SK-N-SH (cell line): ENCODE measurements around the gene FAM53C. TPM values are rescaled to one million over a fixed set of nuclear protein-coding genes. Genes with fewer than 3 reads are reported as not detected.
A peak's percentile ranks its signal among the peaks of the same experiment; 100 is the strongest.

Experiments used
- CTCF ChIA-PET: fragments of 300-600, 350-600 bp; formaldehyde crosslinking; extraction: SDS; loops from one replicate; lab custom pipeline; 2021; lab: Yijun Ruan, JAX
- POLR2A ChIA-PET: fragments of 350-600 bp; sonication (Branson Sonifier 250); formaldehyde crosslinking; extraction: SDS; loops from one replicate; lab custom pipeline; 2020; ENCODE audit warnings: antibody characterized with exemption, inconsistent platforms; lab: Yijun Ruan, JAX
- DNase-seq: peaks from one replicate; pipeline ENCODE4 v3.0.0; 2012
- H2AFZ ChIP-seq: fragments of 200-600 bp; sonication (generic); 2 replicates; pipeline ENCODE4 v1.8.1; 2016; ENCODE audit warnings: antibody characterized with exemption, mild to moderate bottlenecking, low read depth
- H3F3A ChIP-seq: fragments of 200-600 bp; sonication (generic); replicated peaks from 2 replicates; pipeline ENCODE3; 2016; ENCODE audit warnings: antibody characterized with exemption, mild to moderate bottlenecking; ENCODE audit not compliant: insufficient read depth
- H3K27ac ChIP-seq, 2 experiments: fragments of 200-500 bp in 1 of 2; fragments of 200-600 bp in 1 of 2; sonication (Bioruptor generic) in 1 of 2; sonication (generic), shearing (Covaris generic) in 1 of 2; 2 replicates each; pipeline versions ENCODE4 v1.5.1 to v1.6.1; 2014 to 2016; ENCODE audit warnings: low read depth in 2 of 2, inconsistent platforms in 1 of 2, low read length in 1 of 2, mild to moderate bottlenecking in 1 of 2, mixed read lengths in 1 of 2
- H3K27me3 ChIP-seq: fragments of 200-600 bp; sonication (generic), shearing (Covaris generic); 2 replicates; pipeline ENCODE4 v1.6.1; 2016; ENCODE audit warnings: mixed run types; ENCODE audit not compliant: insufficient read depth
- H3K36me3 ChIP-seq, 2 experiments: fragments of 200-500 bp in 1 of 2; fragments of 200-600 bp in 1 of 2; sonication (Bioruptor generic) in 1 of 2; sonication (generic) in 1 of 2; replicated peaks in 1 of 2; 2 replicates each; pipeline versions ENCODE3 to v1.5.1; 2014 to 2016; ENCODE audit warnings: low read length in 1 of 2, mild to moderate bottlenecking in 1 of 2; ENCODE audit not compliant: insufficient read depth in 2 of 2, control insufficient read depth in 1 of 2
- H3K4me1 ChIP-seq, 2 experiments: fragments of 200-500 bp in 1 of 2; fragments of 200-600 bp in 1 of 2; sonication (Bioruptor generic) in 1 of 2; sonication (generic), shearing (Covaris generic) in 1 of 2; 2 replicates each; pipeline versions ENCODE4 v1.5.1 to v1.6.1; 2014 to 2016; ENCODE audit warnings: low read depth in 1 of 2, low read length in 1 of 2, mixed run types in 1 of 2; ENCODE audit not compliant: insufficient read depth in 2 of 2, control insufficient read depth in 1 of 2
- H3K4me2 ChIP-seq: fragments of 200-600 bp; sonication (generic), shearing (Covaris generic); 2 replicates; pipeline ENCODE4 v1.6.1; 2017; ENCODE audit warnings: mixed run types
- H3K4me3 ChIP-seq, 2 experiments: fragments of 200-500 bp in 1 of 2; fragments of 200-600 bp in 1 of 2; sonication (Bioruptor generic) in 1 of 2; sonication (generic), shearing (Covaris generic) in 1 of 2; 2 replicates each; pipeline versions ENCODE4 v1.5.1 to v1.8.1; 2014 to 2016; ENCODE audit warnings: low read depth in 2 of 2, inconsistent platforms in 1 of 2, low read length in 1 of 2, mild to moderate bottlenecking in 1 of 2, mixed read lengths in 1 of 2, moderate library complexity in 1 of 2
- H3K79me2 ChIP-seq: fragments of 200-600 bp; sonication (generic); 2 replicates; pipeline ENCODE4 v1.8.1; 2017; ENCODE audit warnings: mild to moderate bottlenecking; ENCODE audit not compliant: insufficient read depth
- H3K9ac ChIP-seq: fragments of 200-600 bp; sonication (generic); 2 replicates; pipeline ENCODE4 v1.6.1; 2017; ENCODE audit warnings: mixed run types
- H3K9me2 ChIP-seq: fragments of 200-600 bp; sonication (generic); 2 replicates; pipeline ENCODE4 v1.6.1; 2017; ENCODE audit warnings: mixed run types
- H3K9me3 ChIP-seq: fragments of 200-600 bp; sonication (generic); 2 replicates; pipeline ENCODE4 v1.6.1; 2017; ENCODE audit warnings: mixed run types, mild to moderate bottlenecking, moderate library complexity
- H4K20me1 ChIP-seq: fragments of 200-600 bp; sonication (generic); 2 replicates; pipeline ENCODE4 v1.6.1; 2017; ENCODE audit warnings: mild to moderate bottlenecking, mixed run types; ENCODE audit not compliant: insufficient read depth
- CHD2 ChIP-seq: fragments of 150-350 bp; IDR thresholded peaks from 2 replicates; pipeline ENCODE4 v1.6.1; 2018; ENCODE audit warnings: low read length; ENCODE audit not compliant: partially characterized antibody
- EP300 ChIP-seq, 2 experiments: IDR thresholded peaks; 2 replicates each; pipeline versions ENCODE4 v1.4.0 to v1.6.1; 2012; ENCODE audit warnings: borderline replicate concordance in 1 of 2, low read depth in 1 of 2, low read length in 1 of 2
- EZH2phosphoT487 ChIP-seq: fragments of 200-600 bp; sonication (generic); IDR thresholded peaks from 2 replicates; pipeline ENCODE4 v1.6.1; 2017; ENCODE audit warnings: low read depth, mixed run types, mild to moderate bottlenecking, antibody characterized with exemption, moderate library complexity, borderline replicate concordance
- FOSL2 ChIP-seq: IDR thresholded peaks from 2 replicates; pipeline ENCODE4 v1.4.0; 2012; ENCODE audit warnings: low read depth, mild to moderate bottlenecking, moderate library complexity, borderline replicate concordance
- FOXJ3 ChIP-seq: sonication (generic); formaldehyde crosslinking; IDR thresholded peaks from 2 replicates; pipeline ENCODE4 v1.5.1; 2020; ENCODE audit warnings: mild to moderate bottlenecking, missing genetic modification reagents
- FOXM1 ChIP-seq: IDR thresholded peaks from 2 replicates; pipeline ENCODE4 v1.4.0; 2012; ENCODE audit warnings: low read depth, mild to moderate bottlenecking
- GABPA ChIP-seq: IDR thresholded peaks from 2 replicates; pipeline ENCODE4 v1.4.0; 2012; ENCODE audit warnings: low read depth, mild to moderate bottlenecking
- GATA2 ChIP-seq: sonication (generic); formaldehyde crosslinking; IDR thresholded peaks from 2 replicates; pipeline ENCODE4 v1.5.0; 2020; ENCODE audit warnings: mild to moderate bottlenecking, missing genetic modification reagents
- JUND ChIP-seq: IDR thresholded peaks from 2 replicates; pipeline ENCODE4 v1.4.0; 2012
- MEF2A ChIP-seq: IDR thresholded peaks from 2 replicates; pipeline ENCODE4 v1.4.0; 2012; ENCODE audit warnings: low read depth, borderline replicate concordance
- NFIC ChIP-seq: IDR thresholded peaks from 2 replicates; pipeline ENCODE4 v1.4.0; 2012; ENCODE audit warnings: borderline replicate concordance
- POLR2AphosphoS5 ChIP-seq: IDR thresholded peaks from 2 replicates; pipeline ENCODE4 v1.6.1; 2012; ENCODE audit warnings: low read depth, low read length
- RCOR1 ChIP-seq: fragments of 150-350 bp; IDR thresholded peaks from 2 replicates; pipeline ENCODE4 v1.6.1; 2017; ENCODE audit warnings: antibody characterized with exemption, low read length
- REST ChIP-seq: IDR thresholded peaks from 2 replicates; pipeline ENCODE4 v1.6.1; 2012; ENCODE audit warnings: mild to moderate bottlenecking, low read depth, low read length, moderate library complexity
- SMC3 ChIP-seq: IDR thresholded peaks from 2 replicates; pipeline ENCODE4 v1.6.1; 2012; ENCODE audit warnings: low read depth, low read length, improper control_type of control experiment
- TCF12 ChIP-seq: IDR thresholded peaks from 2 replicates; pipeline ENCODE4 v1.4.0; 2012
- USF1 ChIP-seq: IDR thresholded peaks from 2 replicates; pipeline ENCODE4 v1.4.0; 2012; ENCODE audit warnings: low read depth, borderline replicate concordance
- USF2 ChIP-seq: fragments of 150-350 bp; IDR thresholded peaks from 2 replicates; pipeline ENCODE4 v1.6.1; 2017; ENCODE audit warnings: antibody characterized with exemption, low read length, low read depth, borderline replicate concordance
- YY1 ChIP-seq: IDR thresholded peaks from 2 replicates; pipeline ENCODE4 v1.4.0; 2012; ENCODE audit warnings: low read depth, mild to moderate bottlenecking
- WGBS: methylation state at CpG from one replicate; pipeline ENCODE4 v1.1.6; 2017; ENCODE audit warnings: low lambda C conversion rate; 5-methylcytosine and 5-hydroxymethylcytosine counted together
- polyA plus RNA-seq, 3 experiments: library from polyadenylated mRNA; depleted of rRNA; stranded (reverse); fragments of >200 nt; gene quantifications; 2 replicates each; pipeline ENCODE4 v1.2.3, GENCODE V29; 2012
- TF ChIP-seq, protein P1 (sequence below): IDR thresholded peaks from 2 replicates; pipeline ENCODE4 v1.4.0; 2012; ENCODE audit warnings: low read depth, borderline replicate concordance
- TF ChIP-seq, protein P2 (sequence below): fragments of 150-350 bp; IDR thresholded peaks from 2 replicates; pipeline ENCODE4 v1.6.1; 2016; ENCODE audit warnings: mild to moderate bottlenecking, low read depth, low read length
- TF ChIP-seq, protein P3 (sequence below): IDR thresholded peaks from 2 replicates; pipeline ENCODE4; 2012

The FAM53C gene
- polyA plus RNA-seq (2012; rRNA removed) = 14.5 and 18.7 TPM in 2 replicates
- polyA plus RNA-seq (2012; cell fraction: cytosol; rRNA removed) = 9.8 and 13.4 TPM in 2 replicates
- polyA plus RNA-seq (2012; cell fraction: nucleus; rRNA removed) = 16.3 and 25.6 TPM in 2 replicates

- ChIA-PET CTCF (interaction anchor here (1.1 to 13.2 kb wide), 2 partner anchors 13 to 210 kb away, joined by 3 to 239 read pairs; partner anchors contain the start of gene KDM3B), POLR2A (interaction anchor here (0.5 to 3.0 kb wide), 10 partner anchors 10 to 533 kb away, joined by 3 to 44 read pairs (median 4); partner anchors contain the start of genes EGR1, ETF1 and KDM3B)
- DNase-seq = peak; percentile 93
- Histone ChIP-seq H3K9me3 (no peaks in the 10 kb centered on the region), H3K4me1 (peaks cover 4 to 17% of the 10 kb centered on the region in 2 experiments; a peak in 2 of 4 replicates), H3K27me3 (no peaks in the 10 kb centered on the region), H4K20me1 (no peaks in the 10 kb centered on the region), H3F3A (peaks cover 4% of the 10 kb centered on the region), H3K9me2 (no peaks in the 10 kb centered on the region), H3K27ac (peak within 1 kb of the TSS; percentile 92 to 99), H2AFZ (peak within 1 kb of the TSS; percentile 96), H3K4me3 (peak within 1 kb of the TSS; percentile 71 to 73), H3K9ac (peak within 1 kb of the TSS; percentile 97), H3K79me2 (peaks cover 44% of the 10 kb centered on the region), H3K36me3 (peaks cover 10 to 17% of the 10 kb centered on the region in 2 experiments), H3K4me2 (peak within 1 kb of the TSS; percentile 100)
- WGBS = 1% methylated on average over 18 of the region's 56 CpGs
- TF ChIP-seq USF2 = no peak
- TF ChIP-seq, protein P1, sequence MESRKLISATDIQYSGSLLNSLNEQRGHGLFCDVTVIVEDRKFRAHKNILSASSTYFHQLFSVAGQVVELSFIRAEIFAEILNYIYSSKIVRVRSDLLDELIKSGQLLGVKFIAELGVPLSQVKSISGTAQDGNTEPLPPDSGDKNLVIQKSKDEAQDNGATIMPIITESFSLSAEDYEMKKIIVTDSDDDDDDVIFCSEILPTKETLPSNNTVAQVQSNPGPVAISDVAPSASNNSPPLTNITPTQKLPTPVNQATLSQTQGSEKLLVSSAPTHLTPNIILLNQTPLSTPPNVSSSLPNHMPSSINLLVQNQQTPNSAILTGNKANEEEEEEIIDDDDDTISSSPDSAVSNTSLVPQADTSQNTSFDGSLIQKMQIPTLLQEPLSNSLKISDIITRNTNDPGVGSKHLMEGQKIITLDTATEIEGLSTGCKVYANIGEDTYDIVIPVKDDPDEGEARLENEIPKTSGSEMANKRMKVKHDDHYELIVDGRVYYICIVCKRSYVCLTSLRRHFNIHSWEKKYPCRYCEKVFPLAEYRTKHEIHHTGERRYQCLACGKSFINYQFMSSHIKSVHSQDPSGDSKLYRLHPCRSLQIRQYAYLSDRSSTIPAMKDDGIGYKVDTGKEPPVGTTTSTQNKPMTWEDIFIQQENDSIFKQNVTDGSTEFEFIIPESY = peak; percentile 54; the same call in 1 of the 2 replicates
- peak in 1 of 2 experiments; percentile 63; a peak in 2 of 4 replicates for TF ChIP-seq EP300 (IDR thresholded peaks at IDR 0.05; ENCODE audit: borderline replicate concordance in 1 of 2, low read depth in 1 of 2, low read length in 1 of 2)
- TF ChIP-seq SMC3 = no peak
- TF ChIP-seq POLR2AphosphoS5 = peak; percentile 100
- TF ChIP-seq MEF2A = no peak
- TF ChIP-seq JUND = peak; percentile 72
- TF ChIP-seq FOSL2 = no peak
- TF ChIP-seq RCOR1 = peak; percentile 63
- TF ChIP-seq, protein P2, sequence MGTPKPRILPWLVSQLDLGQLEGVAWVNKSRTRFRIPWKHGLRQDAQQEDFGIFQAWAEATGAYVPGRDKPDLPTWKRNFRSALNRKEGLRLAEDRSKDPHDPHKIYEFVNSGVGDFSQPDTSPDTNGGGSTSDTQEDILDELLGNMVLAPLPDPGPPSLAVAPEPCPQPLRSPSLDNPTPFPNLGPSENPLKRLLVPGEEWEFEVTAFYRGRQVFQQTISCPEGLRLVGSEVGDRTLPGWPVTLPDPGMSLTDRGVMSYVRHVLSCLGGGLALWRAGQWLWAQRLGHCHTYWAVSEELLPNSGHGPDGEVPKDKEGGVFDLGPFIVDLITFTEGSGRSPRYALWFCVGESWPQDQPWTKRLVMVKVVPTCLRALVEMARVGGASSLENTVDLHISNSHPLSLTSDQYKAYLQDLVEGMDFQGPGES = no peak
- no peak for TF ChIP-seq GATA2 (CRISPR knock-in tag)
- TF ChIP-seq CHD2 = peak; percentile 93
- TF ChIP-seq REST = peak; percentile 79
- 0 out of 2 replicates have a peak, but pooled peaks have one; percentile 42 for TF ChIP-seq YY1
- no peak for TF ChIP-seq USF1
- TF ChIP-seq FOXM1 = no peak; the same call in 1 of the 2 replicates
- TF ChIP-seq, protein P3, sequence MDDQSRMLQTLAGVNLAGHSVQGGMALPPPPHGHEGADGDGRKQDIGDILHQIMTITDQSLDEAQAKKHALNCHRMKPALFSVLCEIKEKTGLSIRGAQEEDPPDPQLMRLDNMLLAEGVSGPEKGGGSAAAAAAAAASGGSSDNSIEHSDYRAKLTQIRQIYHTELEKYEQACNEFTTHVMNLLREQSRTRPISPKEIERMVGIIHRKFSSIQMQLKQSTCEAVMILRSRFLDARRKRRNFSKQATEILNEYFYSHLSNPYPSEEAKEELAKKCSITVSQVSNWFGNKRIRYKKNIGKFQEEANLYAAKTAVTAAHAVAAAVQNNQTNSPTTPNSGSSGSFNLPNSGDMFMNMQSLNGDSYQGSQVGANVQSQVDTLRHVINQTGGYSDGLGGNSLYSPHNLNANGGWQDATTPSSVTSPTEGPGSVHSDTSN = peak; percentile 23; the same call in 1 of the 2 replicates
- TF ChIP-seq FOXJ3 (CRISPR knock-in tag) = peak; percentile 75
- no peak for TF ChIP-seq EZH2phosphoT487
- TF ChIP-seq NFIC = no peak
- no peak for TF ChIP-seq GABPA
- TF ChIP-seq TCF12 = no peak
Observed at GRCh38 chr5:138337685-138338410, at the start of gene FAM53C. TSS of gene FAM53C (plus strand) at chr5:138338266. CDS start at chr5:138341336, 3,070 bp downstream.
